ENCODE results near the gene CNTN1. TPM values are rescaled to one million over a fixed set of nuclear protein-coding genes. Genes with fewer than 3 reads are reported as not detected.

Gene CNTN1
- total RNA-seq, 3 donors from 2014 or later: 0.38 to 6.9 (median 1.3) TPM

DNA sequence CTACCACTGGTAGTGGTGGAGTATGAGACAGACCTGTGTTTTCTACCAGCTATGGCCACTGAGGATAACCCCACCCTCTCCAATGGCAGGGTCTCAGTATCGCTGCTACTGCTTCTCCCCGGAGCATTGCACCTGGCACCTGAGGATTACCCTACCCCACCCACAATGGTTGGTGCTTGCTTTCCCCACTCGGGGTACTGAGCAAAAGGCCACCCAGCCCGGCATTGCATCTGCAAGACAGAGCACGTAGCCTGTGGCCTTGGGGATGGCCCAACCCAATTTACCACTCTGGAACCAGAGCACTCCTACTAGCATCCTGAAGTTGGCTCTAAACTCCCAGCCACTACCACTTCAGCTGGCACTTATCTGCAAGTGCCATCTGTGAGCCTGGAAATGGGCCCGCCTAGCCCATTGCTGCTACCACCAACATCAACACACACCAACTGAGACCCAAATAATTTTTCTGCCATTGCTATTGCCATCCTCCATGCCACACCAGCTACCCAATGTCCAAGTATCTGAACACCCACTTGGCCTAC is 145.7 kb downstream of the CNTN1 start:
- no peaks in the 10 kb centered on the region for H3K4me1 ChIP-seq (ENCODE audit: low read depth)
- ATAC-seq: no peak

GRCh38 chr12:40843495-40843894 is 151.3 kb downstream of the CNTN1 start:
- intact Hi-C loops (cut with DNase I, micrococcal nuclease): no loop called here
- H3K4me1 ChIP-seq (ENCODE audit: low read depth): no peaks in the 10 kb centered on the region
- ATAC-seq (no peak), DNase-seq (no peak)
- H3K36me3 ChIP-seq (ENCODE audit: low read depth): no peaks in the 10 kb centered on the region
- TF ChIP-seq, protein P1, sequence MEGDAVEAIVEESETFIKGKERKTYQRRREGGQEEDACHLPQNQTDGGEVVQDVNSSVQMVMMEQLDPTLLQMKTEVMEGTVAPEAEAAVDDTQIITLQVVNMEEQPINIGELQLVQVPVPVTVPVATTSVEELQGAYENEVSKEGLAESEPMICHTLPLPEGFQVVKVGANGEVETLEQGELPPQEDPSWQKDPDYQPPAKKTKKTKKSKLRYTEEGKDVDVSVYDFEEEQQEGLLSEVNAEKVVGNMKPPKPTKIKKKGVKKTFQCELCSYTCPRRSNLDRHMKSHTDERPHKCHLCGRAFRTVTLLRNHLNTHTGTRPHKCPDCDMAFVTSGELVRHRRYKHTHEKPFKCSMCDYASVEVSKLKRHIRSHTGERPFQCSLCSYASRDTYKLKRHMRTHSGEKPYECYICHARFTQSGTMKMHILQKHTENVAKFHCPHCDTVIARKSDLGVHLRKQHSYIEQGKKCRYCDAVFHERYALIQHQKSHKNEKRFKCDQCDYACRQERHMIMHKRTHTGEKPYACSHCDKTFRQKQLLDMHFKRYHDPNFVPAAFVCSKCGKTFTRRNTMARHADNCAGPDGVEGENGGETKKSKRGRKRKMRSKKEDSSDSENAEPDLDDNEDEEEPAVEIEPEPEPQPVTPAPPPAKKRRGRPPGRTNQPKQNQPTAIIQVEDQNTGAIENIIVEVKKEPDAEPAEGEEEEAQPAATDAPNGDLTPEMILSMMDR (IDR thresholded peaks at IDR 0.05): no peak
- H3K4me3 ChIP-seq: no peak overlapping the region
- no peaks in the 10 kb centered on the region for H3K9me3 ChIP-seq

More for the DNA sequence above, 145.7 kb downstream of the CNTN1 start:
- Histone ChIP-seq H3K36me3 (ENCODE audit: low read depth) (no peaks in the 10 kb centered on the region), H3K4me3 (no peak overlapping the region), H3K9me3 (no peaks in the 10 kb centered on the region)
- intact Hi-C loops (cut with DNase I, micrococcal nuclease): no loop called here
- TF ChIP-seq, protein P1 (IDR thresholded peaks at IDR 0.05): no peak
- DNase-seq: no peak

DNA sequence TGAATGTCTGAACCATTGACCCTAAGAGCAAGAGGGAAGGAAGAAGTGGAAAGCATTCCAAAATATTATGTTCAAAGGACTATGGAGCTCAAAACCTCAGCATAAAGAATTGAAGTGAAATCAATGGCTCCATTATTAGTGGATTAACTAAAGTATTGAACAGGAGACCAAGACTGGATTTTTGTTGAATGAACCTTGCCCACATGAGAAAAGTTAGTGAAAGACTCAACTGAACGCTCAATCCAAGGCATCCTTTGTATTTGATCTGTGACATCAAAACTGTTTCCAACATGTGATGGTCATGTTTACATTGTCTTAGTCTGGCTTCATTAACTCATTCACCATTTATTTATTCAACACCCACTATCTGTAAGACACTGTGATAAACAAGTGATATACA is 161.0 kb downstream of the CNTN1 start:
- intact Hi-C loops (cut with DNase I, micrococcal nuclease): no loop called here
- no peaks in the 10 kb centered on the region for H3K36me3 ChIP-seq (ENCODE audit: low read depth)
- DNase-seq (no peak), ATAC-seq (no peak)
- no peaks in the 10 kb centered on the region for H3K9me3 ChIP-seq
- TF ChIP-seq, protein P1 (IDR thresholded peaks at IDR 0.05): no peak
- no peak overlapping the region for H3K4me3 ChIP-seq
- H3K4me1 ChIP-seq (ENCODE audit: low read depth): no peaks in the 10 kb centered on the region

- H3K4me1 ChIP-seq (ENCODE audit: low read depth): no peaks in the 10 kb centered on the region
- intact Hi-C loops (cut with DNase I, micrococcal nuclease): no loop called here
- no peak for ATAC-seq
- TF ChIP-seq, protein P1 (IDR thresholded peaks at IDR 0.05): no peak
- no peaks in the 10 kb centered on the region for H3K36me3 ChIP-seq (ENCODE audit: low read depth)
- no peak for DNase-seq
- H3K9me3 ChIP-seq: no peaks in the 10 kb centered on the region
- H3K4me3 ChIP-seq: no peak overlapping the region
Observed at GRCh38 chr12:40854604-40855003, 162.4 kb downstream of the CNTN1 start.

DNA sequence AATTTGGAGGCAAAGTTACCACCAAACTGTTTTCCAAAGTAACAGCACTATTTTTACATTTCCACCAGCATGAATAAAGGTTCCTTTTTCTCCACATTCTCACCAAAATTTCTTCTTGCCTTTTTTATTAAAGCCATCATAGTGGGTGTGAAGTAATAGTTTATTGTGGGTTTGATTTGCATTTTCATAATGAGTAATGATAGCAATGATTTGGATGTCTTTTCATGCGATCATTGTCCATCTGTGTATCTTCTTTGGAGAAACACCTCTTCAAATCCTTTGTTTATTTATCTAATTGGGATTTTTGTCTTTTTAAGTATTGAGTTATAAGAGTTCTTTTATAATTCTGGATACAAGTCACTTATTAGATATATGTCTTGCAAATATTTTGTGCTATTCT is 172.7 kb downstream of the CNTN1 start:
- intact Hi-C loops (cut with DNase I, micrococcal nuclease): no loop called here
- H3K36me3 ChIP-seq (ENCODE audit: low read depth): no peaks in the 10 kb centered on the region
- TF ChIP-seq, protein P1 (IDR thresholded peaks at IDR 0.05): no peak
- ATAC-seq (no peak), DNase-seq (no peak)
- no peak overlapping the region for H3K4me3 ChIP-seq
- H3K4me1 ChIP-seq (ENCODE audit: low read depth): no peaks in the 10 kb centered on the region
- no peaks in the 10 kb centered on the region for H3K9me3 ChIP-seq

DNA sequence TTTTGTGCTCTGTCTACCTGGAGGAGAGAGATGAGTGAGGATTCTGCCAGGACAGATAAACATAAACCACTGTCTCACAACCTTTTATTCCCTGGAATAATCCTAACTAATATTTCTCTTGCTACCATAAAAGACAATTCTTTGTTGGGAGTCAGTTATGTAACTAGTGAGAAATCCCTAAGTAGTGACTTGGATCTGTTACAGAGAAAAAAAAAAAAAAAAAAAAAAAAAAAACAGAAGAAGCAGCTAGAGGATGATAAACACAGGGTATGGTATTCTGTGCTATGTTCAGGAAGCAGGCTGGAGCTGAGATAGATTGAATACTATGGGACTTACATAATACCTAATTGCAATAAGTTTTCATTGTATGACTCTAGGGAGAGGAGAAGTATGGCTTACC is 178.7 kb downstream of the CNTN1 start:
- intact Hi-C loops (cut with DNase I, micrococcal nuclease): no loop called here
- Histone ChIP-seq H3K36me3 (ENCODE audit: low read depth) (no peaks in the 10 kb centered on the region), H3K4me3 (no peak overlapping the region), H3K9me3 (no peaks in the 10 kb centered on the region), H3K4me1 (ENCODE audit: low read depth) (no peaks in the 10 kb centered on the region)
- DNase-seq: no peak
- TF ChIP-seq, protein P1 (IDR thresholded peaks at IDR 0.05): no peak
- no peak for ATAC-seq
